ENCODE data around the gene TOM1L1.

Gene TOM1L1

DNA sequence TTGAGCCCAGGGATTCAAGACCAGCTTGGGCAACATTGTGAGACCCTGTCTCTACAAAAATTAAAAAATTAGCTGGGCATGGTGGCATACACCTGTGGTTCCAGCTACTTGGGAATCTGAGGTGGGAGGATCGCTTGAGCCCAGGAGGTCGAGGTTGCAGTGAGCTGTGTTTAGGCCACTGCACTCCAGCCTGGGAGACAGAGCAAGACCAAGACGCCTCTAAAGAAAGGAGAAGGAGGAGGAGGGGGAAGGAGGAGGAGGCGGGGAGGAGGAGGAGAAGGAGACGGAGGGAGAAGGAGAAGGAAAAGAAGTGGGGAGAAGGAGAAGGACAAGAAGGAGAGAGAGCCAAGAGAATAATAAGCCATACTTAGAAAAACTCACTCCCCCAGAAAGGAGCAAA is 103.8 kb downstream of the TOM1L1 start:
- DNase-seq = no peak

DNA sequence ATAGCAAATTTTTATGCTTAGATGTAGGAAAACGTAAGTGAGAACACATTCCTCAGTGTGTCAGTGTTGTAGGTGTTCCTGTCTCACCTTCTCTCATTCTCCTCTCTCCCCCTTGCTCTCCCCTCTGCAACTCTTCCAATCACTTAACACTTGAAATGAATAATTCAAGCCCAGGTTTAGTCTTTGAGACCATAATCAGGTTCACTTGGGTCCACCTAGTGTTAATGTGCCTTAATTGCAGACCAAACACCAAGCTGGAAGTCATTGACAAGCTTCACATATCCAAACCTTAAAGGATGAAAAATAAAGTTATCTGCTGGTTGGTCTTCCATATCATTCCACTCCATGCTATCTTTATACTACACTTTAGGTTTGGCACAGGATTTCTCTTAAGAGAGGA is 104.9 kb downstream of the TOM1L1 start:
- DNase-seq = no peak
